HG03103 (cell line): ENCODE data around the gene LENG1.
A peak's percentile ranks its signal among the peaks of the same experiment; 100 is the strongest.

Experiments
- ATAC-seq: cut with Tn5 transposase; IDR thresholded peaks from one replicate; pipeline ENCODE4 v1.9.1; 2021; ENCODE audit warnings: low read depth; ENCODE audit not compliant: unreplicated experiment

Gene LENG1

DNA sequence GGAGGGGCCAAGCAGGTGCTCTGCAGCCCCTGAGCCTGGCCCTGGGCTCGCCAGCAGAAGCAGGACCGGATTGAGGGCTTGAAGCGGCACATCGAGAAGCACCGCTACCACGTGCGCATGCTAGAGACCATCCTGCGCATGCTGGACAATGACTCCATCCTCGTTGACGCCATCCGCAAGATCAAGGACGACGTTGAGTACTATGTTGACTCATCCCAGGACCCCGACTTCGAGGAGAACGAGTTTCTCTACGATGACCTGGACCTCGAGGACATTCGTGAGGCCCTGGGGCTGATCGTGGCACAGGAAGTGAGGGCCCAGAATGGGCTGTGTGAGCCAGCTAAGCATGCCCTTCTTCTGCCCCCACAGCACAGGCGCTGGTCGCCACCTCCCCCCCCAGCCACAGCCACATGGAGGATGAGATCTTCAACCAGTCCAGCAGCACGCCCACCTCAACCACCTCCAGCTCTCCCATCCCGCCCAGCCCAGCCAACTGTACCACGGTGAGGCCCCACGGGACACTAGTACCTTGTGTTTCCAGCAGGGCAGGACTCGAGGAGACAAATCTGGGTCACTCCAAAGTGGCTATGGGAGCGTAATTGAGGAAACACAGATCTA, 13.9 kb downstream of the LENG1 start:
- ATAC-seq: no peak

- no peak for ATAC-seq
Observed at GRCh38 chr19:54142166-54142780, 17.2 kb downstream of the LENG1 start.

DNA sequence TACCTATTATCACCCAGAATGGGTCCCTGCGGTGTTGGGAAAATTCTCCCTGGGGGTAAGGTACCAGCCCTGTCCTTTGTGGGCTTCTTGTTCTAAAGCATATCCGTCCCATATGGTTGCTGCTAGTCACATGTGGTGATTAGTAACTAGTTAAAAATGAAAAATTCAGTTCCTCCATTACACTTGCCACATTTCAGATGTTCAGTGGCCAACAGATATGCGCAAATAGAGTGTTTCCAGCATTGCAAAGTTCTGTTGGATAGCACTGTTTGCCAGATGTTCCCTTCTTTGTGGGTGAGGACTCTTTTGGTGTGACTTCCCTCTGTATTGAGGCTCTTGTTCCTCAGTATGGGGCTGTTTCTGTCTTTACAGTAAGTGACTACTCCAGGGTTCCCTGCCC, 18.2 kb downstream of the LENG1 start:
- no peak for ATAC-seq

DNA sequence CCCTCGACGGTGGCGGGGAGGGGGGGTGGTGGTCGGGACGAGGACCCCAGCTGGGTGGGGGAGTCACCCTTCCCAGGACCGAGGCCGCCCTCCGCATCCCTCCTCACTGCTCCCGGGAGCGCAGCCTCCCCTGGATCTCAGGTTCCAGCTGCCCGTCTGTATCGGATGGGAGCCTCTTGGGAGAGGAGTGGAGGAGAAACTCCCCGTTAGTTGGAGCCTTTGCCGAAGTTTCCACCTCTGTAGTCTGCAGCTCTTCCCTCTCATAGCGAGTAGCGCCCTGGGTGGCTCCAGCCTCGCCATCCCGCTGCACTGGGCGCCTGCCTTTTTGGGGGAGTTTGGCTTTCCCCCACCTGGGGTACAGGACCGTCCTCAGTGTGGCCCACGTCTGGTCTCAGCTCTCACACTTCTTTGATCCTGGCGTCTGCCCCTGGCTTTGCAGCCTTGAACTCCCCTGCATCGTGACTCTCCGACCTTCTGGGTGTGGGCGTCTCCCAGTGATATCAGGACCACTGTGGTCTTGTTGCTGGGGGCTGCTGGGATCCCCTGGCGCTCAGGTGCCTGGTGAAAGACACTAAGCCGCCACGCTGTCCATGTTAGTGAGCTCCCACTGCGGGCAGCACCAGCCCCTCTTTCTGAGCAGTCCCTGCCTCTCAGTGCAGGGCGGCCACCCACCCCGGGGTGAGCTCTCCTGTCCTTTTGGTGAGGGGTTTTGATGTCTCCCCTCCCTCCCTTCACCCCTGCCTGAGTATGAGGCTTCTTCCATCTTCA, 20.8 kb downstream of the LENG1 start:
- no peak for ATAC-seq

DNA sequence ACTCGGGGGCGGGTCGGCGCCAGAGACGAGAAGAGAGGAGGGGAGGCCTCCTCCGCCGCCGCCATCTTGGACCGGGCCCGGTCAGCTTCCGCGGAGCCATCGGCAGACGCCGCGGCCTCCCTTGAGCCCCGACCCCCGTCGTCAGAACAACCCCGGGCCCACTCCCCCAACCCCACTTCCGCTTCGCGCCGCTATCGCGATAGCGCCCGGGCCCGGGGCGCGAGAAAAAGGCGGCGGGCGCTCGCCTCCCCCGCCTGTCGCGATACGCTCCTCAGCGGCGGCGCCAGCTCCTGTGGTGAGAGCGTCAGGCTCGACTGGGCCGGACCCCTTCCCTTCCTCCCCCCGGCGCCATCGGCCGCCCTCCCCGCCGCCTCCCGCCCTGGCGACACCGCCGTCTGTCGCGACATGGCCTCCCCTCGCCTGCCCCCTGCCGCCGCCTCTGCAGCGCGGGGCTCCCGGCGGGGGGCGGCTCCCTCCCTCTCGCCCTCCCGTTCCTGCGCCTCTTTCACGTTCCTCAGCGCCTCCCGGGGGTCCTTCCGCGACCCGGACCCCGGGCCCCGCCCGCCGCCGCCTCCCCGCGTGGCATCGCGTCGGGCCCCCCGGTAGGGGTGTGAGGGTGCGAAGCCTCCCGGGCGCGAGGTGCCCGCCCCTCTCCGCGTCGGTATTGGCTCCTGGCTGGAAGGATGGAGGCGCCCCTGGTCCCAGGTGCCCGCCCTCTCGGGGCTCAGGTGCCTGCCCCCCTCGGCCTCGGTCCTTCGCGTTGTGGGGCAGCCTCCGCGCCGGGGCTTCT, 21.6 kb downstream of the LENG1 start, which contains the start of gene CNOT3:
Gene CNOT3, plus strand, starts transcription at position 64 of the 790 bp plus-strand sequence. CDS start 5,217 bp downstream, outside the sequence.
- ATAC-seq: no peak

GRCh38 chr19:54136864-54137698, 22.4 kb downstream of the LENG1 start:
- ATAC-seq: peak; percentile 73

- no peak for ATAC-seq
Observed at GRCh38 chr19:54136086-54136863, 23.2 kb downstream of the LENG1 start.

- ATAC-seq: no peak
Observed at GRCh38 chr19:54133957-54134590, 25.4 kb downstream of the LENG1 start.

GRCh38 chr19:54133312-54133956, 26.1 kb downstream of the LENG1 start:
- no peak for ATAC-seq

DNA sequence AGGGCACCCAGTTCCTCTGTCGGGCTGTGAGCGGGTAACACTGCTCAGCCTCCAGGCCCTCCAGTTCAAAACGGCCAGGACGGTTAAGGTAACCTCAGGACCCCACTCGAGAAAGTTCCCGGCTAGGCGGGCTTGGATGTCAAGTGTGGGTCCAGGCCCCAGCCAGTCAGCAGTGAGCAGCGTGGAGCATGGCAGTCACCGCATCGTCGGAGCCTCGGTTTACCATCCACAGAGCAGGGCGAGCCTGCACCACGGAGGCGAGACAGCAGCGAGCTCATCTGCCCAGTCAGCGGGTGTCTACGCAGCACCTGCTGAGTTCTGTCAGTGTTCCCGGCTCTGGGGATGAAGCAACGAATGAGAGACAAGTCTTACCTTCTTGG, 29.9 kb downstream of the LENG1 start:
- no peak for ATAC-seq

DNA sequence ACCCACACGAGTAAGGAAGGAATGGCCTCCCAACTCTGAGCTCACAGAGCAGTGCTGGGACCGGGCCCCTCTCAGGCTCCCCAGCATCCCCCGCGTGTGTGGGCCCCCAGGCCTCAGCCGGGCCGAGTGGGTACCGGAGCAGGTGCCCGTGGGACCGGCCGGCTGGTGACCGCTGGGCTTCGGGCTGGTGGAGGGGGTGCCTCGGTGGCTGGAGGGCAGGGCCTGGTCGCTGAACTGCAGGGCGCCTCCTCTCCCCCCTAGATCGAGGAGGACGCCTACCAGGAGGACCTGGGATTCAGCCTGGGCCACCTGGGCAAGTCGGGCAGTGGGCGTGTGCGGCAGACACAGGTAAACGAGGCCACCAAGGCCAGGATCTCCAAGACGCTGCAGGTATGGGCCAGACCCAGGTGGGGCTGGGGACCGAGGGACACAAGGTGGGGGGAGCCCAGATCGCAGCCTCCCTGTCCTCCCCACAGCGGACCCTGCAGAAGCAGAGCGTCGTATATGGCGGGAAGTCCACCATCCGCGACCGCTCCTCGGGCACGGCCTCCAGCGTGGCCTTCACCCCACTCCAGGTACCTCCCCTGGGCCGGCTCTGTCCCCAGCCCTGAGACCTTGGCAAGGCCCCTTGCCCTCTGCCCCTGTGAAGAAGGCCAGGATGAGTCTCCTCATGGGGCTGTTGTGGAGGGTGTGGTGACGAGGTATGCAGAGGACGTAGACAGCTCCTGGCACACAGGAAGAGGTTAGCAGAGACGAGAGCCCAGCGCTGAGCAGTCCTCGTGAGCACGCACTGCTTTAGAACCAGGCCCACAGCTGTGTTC, 30.5 kb downstream of the LENG1 start:
- ATAC-seq: no peak

DNA sequence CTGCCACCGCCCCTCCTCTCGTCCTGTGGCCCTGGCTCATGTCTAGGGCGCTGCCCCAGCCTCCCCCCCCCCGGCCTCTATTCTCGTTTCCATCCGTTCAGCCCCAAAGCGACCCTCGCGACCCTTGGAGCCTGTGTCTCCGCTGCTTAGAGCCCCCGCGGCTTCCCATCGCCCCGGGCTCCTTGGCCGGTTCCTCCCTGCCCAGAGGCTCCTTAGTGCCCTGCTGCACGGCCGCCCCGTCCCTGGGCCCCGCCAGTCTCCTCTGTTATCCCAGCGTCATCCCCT, 31.1 kb downstream of the LENG1 start:
- ATAC-seq: no peak

- no peak for ATAC-seq
Observed at GRCh38 chr19:54127688-54128440, 31.7 kb downstream of the LENG1 start.

DNA sequence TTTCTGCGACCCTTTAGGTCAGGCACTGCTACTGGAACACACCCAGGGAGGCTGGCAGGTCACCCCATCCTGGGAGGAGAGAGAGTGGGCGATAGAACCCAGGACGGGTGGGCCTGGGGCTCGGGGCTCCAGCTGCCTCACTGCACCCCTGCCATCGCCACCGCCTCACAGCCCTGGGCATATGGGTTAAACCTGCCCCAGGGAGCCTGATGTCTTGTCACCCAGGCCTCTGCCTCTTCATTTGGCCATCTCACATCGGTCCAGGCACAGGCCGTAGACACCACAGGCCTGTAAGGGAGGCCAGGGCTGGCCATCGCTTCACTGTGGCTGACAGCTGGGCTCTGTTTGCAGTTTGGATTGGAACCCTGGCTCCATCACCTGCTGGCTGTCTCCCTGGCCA, 33.8 kb downstream of the LENG1 start:
- ATAC-seq: no peak

GRCh38 chr19:54124393-54124792, 35.1 kb downstream of the LENG1 start:
- ATAC-seq: no peak

GRCh38 chr19:54123682-54124081, 35.8 kb downstream of the LENG1 start:
- ATAC-seq: no peak

- ATAC-seq: no peak
Observed at GRCh38 chr19:54121259-54121658, 38.3 kb downstream of the LENG1 start.
